GM19035 (cell line): ENCODE data around the gene ZNF827.
A peak's percentile ranks its signal among the peaks of the same experiment; 100 is the strongest.

ENCODE experiments used
- ATAC-seq: cut with Tn5 transposase; IDR thresholded peaks from one replicate; pipeline ENCODE4 v1.9.1; 2021; ENCODE audit not compliant: unreplicated experiment

The ZNF827 gene, protein sequence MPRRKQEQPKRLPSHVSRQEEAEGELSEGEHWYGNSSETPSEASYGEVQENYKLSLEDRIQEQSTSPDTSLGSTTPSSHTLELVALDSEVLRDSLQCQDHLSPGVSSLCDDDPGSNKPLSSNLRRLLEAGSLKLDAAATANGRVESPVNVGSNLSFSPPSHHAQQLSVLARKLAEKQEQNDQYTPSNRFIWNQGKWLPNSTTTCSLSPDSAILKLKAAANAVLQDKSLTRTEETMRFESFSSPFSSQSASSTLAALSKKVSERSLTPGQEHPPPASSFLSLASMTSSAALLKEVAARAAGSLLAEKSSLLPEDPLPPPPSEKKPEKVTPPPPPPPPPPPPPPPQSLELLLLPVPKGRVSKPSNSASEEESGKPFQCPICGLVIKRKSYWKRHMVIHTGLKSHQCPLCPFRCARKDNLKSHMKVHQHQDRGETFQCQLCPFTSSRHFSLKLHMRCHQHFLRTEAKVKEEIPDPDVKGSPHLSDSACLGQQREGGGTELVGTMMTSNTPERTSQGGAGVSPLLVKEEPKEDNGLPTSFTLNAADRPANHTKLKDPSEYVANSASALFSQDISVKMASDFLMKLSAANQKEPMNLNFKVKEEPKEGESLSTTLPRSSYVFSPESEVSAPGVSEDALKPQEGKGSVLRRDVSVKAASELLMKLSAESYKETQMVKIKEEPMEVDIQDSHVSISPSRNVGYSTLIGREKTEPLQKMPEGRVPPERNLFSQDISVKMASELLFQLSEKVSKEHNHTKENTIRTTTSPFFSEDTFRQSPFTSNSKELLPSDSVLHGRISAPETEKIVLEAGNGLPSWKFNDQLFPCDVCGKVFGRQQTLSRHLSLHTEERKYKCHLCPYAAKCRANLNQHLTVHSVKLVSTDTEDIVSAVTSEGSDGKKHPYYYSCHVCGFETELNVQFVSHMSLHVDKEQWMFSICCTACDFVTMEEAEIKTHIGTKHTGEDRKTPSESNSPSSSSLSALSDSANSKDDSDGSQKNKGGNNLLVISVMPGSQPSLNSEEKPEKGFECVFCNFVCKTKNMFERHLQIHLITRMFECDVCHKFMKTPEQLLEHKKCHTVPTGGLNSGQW

DNA sequence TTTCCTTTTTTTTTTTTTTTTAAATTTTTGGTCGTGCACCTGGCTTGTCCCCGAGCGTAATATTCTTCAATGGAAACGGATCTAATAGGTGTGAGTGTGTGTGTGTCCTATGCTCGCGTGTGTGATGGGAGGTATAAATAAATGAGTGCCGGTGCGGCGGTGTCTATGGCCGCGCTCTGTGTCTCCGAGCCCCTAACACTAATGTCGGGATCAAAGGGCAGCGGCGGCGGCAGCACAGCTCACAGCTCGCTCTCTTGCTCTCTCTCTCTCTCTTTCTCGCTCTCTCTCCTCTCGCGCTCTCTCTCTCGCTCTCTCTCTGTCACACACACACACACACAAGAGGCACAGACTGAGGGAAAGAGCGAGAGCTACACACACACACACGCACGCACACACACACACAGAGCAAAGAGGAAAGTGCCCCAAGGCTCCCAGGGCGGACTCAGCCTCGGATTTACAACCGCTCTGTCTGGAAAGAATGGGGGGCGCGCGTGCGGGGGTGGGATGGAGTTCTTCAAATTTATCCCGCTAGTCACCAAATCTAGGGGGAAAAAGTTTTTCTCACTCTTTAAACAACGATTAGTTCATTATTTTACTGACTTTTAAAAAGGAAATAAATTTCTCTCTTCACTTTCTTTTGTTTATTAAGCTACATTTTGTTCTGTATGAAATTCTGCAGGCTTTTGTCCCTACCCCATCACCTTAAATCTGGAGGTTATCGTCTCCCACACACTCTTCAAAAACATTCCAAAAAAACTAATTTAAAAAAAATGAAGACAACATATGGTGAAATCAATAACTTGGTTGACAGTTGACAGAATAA is at the start of gene ZNF827:
TSS of gene ZNF827 (minus strand) at position 206 of the 823 bp plus-strand sequence. CDS start 416 bp downstream, outside the sequence.
- peak; percentile 35 for ATAC-seq

DNA sequence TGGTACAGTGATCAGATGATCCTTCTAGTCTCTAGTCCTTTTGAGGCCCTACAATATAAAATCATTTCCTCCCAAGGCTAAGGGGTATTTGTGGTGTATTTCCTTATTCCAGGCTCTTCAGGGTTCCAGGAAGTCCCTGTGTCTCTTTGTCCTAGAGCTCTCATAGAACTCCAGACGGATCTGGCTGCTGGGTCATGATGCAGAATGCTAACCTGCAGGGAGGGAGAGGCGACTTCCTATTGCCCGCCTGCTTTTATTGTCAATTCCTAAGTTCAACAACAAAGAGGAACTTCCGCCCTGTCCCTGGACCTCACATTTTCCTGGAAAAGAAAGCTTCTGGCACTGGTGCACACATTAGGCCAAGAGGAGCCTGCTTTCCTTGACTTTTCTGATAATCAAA is 45.9 kb upstream of the ZNF827 start:
- ATAC-seq, result no peak

DNA sequence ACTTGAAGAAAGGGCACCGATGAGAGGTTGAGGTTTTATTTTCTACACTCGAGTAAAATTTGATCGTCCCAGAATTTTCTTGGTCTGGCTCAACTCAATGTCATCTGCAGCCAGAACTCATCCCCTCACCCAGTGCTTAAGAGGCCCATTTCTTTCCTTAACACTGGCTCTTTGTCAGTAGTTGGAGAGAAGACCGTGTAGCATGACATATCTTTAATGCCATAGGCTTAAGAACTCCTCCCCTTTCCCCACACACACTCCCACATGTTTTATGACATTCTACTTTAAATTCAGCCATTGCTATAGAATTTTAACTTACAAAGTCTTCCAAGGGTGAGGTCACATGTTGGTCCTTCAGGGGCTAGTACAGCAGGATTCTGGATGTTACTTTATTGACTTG is 44.2 kb upstream of the ZNF827 start:
- no peak for ATAC-seq

DNA sequence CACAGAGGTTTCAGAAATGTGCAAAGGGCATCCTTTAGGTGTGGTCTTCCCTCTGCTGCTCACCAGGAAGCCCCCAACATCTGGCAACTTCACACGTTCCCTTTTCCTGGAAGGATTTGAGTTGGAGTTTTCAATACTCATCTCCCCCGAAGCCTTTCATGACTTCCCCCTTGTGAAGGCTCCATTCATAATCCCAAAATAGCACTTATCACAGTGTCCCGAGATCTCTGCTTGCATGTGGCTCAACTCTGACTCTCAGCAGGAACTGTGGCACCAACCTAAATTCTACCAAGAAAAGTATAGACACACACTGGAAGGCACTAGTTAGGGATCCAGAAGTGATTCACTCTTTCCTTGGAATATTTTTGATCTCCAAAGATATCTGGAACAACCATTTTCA is 40.5 kb upstream of the ZNF827 start:
- no peak for ATAC-seq

DNA sequence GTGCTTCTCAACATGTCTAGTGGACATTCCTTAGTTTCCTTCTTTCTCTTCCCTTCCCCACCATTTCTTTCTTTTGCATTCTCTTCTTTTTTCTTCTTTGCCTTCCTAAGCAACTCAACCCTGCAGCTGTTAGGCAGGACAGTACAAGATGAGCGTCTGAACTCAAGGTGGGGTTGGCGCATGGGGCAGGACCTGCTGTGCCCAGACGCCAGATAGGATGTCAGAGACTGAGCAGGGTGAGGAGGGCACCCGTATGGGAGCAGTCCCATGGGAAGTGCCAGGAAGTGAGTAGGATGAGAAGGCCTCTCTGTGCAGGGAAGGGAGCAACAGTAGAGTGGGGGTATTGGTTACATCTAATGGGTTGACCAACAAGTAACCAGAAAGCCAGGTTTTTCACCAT is 38.1 kb upstream of the ZNF827 start:
- no peak for ATAC-seq

DNA sequence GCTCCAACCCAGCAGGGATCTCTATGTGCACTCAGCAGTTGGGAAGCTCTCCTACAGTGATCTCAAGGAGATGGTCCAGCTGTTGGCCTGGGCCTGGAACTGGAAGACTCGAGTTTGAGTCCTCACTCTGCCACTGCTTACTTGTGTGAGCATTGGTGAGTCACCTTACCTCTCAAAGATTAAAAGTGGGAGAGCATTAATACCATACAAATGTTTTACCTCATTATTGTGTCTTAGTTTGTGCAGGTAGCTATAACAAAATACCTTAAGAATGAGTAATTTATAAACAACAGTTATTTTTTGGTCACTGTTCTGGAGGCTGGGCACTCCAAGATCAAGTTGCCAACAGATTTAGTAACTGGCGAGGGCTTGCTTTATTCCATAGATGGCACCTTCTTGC is 21.4 kb upstream of the ZNF827 start:
- no peak for ATAC-seq

DNA sequence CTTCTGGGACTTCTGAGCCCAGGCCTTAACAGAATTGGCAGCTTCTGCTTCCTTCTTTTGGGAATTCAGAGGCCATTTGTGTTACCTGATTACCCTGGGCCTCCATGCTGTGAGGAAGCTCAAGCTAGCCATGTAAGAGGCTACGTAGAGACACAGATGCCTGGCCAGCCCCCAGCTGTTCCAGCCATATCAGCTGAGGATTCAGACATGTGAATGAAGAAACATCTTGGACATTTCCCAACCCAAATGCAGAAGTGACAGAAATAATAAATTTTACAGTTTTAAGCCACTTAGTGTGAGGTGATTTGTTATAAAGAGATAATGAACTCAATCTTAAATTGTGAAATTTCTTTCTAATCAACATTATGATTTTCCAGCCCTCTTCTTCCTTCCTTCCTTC is 18.7 kb upstream of the ZNF827 start:
- ATAC-seq, result no peak

DNA sequence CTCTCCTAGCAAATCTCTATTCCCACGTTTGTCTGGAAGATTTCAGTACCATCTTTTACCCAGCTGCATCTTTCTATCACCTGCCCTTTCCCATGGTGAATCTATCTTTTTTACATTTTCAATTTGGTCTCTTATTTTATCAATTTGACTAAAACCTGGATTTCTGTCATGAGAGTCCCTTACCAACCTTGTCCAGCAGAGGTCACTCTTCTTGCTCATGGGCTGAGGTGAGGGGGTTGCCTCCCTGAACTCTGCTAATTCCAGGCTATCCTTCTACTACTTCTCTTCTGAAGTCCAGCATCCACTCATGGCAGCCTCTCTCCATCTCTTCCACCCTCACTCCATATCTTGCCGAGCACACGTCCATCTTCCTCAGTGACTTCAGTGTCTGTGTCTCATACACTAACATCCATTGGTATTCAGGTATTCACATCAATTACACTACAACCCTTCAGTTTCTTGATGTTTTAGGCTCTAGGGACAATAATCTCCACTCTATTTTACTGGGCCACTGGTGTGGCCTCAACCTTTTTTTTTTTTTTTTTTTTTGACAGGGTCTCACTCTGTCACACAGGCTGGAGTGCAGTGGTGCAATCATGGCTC is 17.8 kb upstream of the ZNF827 start:
- ATAC-seq, result no peak

DNA sequence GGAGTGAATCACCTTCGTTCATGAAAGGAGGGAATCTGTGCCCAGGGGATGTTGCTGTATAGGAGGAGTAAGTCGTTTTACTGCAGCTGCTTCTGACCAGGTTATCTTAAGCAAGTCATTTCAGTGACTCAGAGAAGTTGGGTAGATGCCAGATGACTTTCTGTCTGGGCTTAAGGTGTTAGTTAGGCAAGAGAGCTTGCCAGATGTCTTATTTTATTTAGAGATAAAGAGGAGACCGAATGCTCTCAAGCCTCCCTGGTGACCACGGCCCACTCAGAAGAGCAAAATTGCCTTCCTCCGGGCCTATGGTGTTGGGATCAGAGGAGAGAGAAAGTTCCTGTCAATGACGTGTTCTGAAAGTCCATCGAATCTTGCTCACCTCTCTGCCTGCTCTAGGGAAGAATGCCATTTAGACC is 16.3 kb upstream of the ZNF827 start:
- no peak for ATAC-seq

DNA sequence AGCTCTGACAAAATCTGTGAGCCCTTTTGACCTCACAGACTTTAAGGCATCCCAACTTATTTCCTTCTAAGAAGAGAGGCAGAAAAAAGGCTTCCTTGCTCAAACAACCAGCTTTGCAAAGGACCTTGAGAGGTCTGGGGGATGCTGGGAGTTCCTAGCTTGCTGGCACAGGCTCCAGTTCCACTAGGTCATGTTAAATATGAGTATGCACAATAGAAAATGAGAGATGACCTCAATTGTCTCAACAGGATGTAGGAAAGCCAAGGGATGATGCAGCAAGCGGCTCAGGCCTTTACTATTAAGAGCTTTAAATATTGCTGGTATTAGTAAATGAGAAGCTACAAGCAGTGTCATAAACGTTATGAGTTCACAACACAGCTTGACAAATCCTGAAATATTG is 13.3 kb upstream of the ZNF827 start:
- ATAC-seq, result no peak

DNA sequence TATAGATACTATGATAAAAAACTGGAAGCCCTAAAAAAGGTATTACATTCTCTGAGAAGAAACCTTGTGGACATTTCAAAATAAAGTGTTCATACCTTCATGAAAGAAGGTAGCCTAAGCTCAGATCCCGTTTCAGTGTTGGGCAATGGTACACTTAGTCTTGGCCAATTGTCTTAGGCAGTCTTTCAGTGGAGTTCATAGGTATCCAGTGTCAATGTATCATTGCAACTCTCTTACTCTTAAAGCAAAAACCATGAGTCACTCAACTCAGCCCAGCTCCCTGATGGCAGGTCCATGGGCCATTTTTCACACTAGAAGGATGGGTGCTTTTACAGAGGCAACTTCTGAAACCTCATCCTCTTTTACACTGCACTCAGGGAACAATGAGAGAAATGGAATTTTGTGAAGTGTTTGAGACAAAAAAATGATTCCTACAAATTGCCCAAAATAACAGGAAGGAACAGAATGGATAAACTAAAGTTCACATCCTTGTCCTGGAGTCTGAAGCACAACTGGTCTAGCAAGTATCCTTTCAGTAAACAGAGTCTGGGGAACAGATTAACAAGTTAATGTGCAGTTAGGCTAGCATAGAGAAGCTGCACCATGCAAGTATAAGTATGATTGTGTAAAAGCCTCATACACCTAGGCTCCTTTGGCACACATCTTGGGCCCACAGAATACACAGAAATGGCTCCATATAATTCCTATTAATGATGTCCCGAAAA is 7.0 kb upstream of the ZNF827 start:
- ATAC-seq, result no peak

DNA sequence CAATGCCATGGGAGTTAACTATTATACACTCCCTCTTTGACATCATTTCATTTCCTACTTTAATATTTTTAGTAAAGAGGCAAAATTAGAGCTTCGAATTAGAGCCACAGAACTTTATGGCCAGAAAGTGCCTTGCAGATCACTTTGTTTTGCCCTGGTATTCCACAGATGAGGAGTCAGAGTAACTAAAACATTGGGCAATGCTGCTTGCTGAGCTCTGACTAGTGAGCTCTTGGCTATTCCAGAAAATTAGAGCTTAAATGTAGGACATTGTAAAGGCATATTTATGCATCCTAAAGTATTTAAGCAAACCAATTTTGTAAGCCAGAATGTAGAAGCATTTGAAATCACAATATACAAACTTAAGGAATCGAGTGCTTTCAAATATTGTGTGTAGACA is 6.3 kb upstream of the ZNF827 start:
- no peak for ATAC-seq

DNA sequence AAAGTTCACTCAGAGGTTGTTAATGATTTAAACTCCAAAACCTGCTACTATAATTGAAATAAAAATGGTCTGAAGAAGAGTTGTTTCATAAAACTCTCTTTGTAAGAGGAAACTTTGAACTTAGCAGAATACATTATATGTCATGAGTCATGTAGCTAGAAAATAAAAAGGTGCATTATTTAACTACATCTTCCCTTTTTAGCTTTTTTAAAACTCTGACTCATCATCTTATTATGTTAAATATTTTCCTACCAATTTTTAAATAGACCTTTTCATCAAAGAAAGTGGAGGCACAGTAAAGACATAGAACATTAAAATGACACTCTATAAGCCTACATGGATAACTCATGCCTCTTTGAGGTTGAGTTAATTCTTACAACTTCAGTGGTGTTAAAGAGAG is 1.2 kb upstream of the ZNF827 start:
- ATAC-seq, result no peak

DNA sequence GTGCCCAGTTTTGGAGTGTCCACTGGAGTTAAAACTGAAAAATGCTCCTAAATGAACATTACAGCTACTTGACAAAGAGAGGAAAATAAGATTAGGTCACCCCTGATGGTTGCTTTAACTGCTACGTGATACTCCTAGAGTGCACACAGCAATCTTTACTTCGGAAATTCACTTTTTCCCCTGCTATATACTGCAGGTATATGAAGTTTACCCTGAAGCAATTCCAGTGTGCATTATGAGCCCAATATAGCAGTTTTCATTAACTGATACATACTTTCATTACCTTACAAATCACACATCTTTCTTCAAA is 773 bp upstream of the ZNF827 start:
- no peak for ATAC-seq

DNA sequence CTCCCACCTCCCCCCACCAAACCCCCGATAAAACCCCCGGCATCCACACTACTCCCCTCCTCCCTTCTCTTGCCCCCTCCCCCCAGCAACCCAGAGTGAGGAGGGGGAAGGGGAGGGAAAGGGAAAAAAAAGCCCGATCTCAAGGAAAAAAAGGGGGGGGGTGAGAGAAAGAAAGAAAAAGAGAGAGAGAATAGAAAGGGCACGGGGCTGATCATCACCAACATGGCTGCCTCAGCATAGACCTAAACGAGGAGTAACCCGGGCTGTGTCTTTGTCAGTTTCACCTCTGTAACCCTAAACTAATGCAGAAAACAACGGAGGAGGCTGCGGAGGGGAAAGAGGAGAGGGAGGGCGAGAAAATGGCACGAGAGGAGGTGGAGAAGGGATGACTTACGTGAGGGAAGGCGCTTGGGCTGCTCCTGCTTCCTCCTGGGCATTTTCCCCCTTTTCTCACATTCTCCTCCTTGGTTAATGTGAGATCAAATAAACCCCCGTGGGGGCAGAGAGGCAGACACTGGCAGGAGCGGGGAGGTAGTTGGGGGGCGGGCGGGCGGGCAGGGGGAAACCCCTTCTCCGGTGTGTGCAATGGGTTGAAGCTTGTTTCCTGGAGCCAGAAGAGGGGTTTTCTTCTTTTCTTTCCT is 532 bp downstream of the ZNF827 start:
- peak; percentile 9 for ATAC-seq

DNA sequence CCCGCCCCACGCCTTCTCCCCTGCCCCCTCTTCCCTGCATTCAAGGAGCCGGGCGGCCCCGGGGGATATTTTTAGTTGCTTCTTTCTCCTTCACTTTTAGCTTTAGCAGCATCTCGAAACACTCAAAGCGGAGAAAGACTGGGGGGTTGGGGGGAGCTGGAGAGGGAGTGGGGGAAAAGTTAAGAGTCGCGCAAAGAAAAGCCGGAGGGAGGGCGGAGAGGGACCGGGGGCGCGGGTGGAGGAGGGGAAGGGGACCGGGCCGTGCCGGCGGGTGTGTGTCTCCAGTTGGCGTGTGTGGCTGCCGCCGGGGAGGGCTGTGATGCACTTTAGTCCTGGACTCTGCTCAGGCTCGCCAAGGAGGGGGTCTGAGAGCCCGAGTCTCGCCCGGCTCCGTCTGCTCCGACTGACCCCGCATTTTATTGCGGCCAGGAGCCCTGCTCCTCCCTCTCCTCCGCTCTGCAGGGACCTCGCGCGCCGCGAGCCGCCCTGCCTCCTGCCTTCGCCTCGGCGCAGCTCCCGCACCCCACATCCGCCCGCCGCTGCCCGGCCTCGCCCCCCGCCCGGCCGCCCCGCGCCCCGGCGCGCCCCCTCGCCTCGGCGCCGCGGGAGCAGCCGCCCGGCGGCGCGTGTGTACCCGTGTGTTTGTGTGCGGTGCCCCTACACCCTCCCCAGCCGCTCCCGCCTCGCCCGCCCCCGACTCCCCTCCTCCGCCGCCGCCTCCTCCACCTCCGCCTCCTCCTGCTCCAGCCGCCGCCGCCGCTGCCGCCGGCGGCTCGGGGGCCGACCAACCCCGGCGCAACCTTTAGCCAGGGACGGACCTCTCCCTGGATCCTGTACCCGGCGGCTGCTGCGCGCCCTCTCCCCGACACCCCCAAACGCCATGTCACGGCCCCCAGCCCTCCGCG is 1.4 kb downstream of the ZNF827 start:
- no peak for ATAC-seq

DNA sequence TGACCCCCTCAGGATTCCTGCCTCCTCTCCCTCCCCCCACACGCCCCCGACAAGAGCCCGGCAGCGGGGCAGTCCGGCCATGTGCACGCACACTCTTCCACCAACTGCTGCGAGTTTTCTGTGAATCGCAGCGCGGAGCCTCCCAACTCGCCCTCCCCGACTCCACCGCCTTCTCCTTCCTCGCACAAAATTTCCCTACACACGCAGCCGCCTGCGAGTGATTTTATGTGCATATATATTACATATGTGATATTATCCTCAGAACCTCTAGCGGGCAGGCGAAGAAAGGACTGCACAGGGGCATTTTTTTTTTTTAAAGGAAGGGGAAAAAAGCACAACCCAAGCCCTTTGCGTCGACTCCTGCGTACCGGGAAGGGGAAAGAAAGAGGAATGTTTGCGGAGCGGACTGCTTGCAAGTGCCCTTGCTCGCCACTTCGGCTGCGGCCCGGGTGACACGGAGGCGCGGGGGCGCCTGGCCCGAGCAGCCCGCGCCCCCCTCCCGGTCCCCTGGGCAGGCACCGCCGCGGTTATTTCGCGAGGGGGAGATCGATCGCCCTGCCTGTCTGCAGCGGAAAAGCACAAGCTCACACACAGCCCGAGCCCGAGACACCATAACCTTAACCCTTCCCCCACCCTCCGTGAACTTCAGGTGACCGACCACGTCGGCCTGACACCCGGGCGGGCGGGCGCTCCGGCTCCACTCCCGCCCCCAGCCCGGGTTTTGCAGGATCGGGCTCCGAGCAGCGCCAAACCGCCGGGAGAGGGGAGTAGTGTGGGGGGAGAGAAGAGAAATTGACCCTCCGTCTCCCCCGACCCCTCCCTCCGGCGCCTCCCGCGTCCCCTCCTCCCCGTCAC is 2.3 kb downstream of the ZNF827 start:
- ATAC-seq, result peak; percentile 57
